OCI-M1 (cell line): Measurements from ENCODE around the gene NUS1.
"Not testable (repeated sequence)": the region's sequence is repeated elsewhere in the genome, so short reads cannot be mapped to it uniquely, and the experiment has no call there.

ENCODE experiments used
- DNase-seq: peaks from one replicate; lab custom pipeline; 2025; lab: John Stamatoyannopoulos, UW

NUS1 gene

DNA sequence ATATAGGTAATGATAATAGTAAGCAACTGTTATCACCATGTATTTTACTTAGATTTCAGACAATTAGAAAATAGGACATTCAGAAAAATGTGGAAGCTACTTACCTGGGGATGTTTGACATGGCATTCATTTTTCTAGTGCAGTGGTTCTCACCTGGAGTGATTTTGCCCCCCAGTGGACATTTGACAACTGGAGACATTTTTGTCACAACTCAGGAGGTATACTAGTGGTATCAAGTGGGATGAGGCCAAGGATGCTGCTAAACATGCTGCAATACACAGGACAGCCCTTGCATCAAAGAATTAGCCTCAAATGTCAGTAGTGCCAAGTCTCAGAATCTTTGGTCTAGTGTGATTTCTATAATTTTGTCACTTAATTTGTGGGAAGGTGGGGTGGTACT, 36.1 kb downstream of the NUS1 start:
- peak; percentile 25 for DNase-seq

- no peak for DNase-seq
Observed at GRCh38 chr6:117718895-117719294, 43.6 kb downstream of the NUS1 start.

- not testable (repeated sequence) for DNase-seq
Observed at GRCh38 chr6:117721520-117721919, 46.3 kb downstream of the NUS1 start.

DNA sequence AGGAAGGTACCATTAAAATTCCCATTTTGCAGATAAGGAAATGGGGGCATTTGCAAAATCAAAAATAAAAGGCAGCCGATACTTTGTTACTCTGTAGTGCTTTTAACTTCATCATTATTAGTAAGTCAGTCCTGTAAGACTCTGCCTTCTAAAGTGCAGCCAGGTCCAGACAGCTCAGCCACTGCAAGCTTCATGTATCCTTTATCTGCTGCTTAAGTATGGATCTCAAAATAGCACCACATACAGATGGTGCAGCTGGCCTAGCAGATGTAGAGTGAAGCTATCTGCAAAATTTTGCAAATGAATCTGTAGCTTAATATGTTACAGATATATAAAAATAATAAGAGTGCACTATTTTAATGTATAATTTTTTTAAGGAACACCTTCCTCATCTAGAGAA, 53.4 kb downstream of the NUS1 start:
- DNase-seq: no peak

DNA sequence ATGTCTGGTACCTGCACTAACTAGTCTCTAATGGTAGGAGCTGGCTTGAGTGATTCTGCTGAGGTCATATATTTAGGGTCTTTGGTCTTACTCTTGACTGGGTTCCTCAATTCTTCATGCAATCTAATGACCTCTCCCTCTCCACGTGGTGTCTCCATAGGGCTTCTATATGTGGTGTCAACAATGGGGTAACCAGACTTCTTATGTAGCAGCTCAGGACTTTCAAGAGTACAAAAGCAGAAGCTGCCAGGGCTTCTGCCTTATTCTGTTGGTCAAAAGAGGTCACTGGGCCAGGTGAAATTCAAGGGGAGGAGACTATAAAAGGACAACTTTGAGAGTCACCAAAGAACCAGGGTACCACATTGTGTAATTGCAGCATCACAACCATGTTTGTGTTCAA, 54.3 kb downstream of the NUS1 start:
- peak; percentile 32 for DNase-seq

- DNase-seq: peak; percentile 42
Observed at GRCh38 chr6:117733341-117733740, 58.1 kb downstream of the NUS1 start.

DNA sequence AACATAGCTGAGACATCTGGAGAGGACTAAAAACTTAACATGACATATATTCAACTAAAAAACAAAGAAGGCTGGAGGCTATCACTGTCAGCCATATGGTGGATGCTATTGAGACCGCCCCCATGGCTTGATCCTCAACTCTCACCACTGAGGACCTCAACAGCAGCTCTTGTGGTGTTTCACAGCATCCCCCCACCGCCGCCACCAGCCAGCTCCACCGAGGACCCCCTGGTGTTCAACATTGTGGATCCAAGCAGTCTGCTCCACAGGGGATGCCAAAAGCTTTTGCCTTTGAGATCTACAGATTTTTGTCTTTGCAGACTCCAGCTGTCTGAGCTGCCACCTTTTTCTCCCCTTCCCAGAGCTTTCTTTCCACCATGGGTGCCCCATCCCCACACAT, 64.6 kb downstream of the NUS1 start:
- no peak for DNase-seq

- DNase-seq: peak; percentile 89
Observed at GRCh38 chr6:117740605-117741004, 65.3 kb downstream of the NUS1 start.

DNA sequence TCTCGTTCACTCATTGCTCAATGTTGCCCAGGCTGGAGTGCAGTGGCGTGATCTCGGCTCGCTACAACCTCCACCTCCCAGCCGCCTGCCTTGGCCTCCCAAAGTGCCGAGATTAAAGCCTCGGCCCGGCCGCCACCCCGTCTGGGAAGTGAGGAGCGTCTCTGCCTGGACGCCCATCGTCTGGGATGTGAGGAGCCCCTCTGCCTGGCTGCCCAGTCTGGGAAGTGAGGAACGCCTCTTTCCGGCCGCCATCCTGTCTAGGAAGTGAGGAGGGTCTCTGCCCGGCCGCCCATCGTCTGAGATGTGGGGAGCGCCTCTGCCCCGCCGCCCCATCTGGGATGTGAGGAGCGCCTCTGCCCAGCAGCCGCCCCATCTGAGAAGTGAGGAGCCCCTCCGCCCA, 75.4 kb downstream of the NUS1 start:
- DNase-seq: not testable (repeated sequence)
